A549 (cell line): ENCODE results near the gene ST8SIA4. TPM values are rescaled to one million over a fixed set of nuclear protein-coding genes. Genes with fewer than 3 reads are reported as not detected.
A peak's percentile ranks its signal among the peaks of the same experiment; 100 is the strongest.

ENCODE experiments used
- ATAC-seq, 2 experiments: fragments of 200-7000 bp in 1 of 2; fragments of >200 bp in 1 of 2; cut with Nextera tagmentation in 1 of 2; cut with Tn5 transposase in 1 of 2; 3 replicates each; pipeline versions ENCODE4 v1.8.0 to v1.9.1; 2018 to 2020; ENCODE audit warnings: mild to moderate bottlenecking in 1 of 2, moderate library complexity in 1 of 2
- CTCF ChIA-PET: fragments of 300-600 bp; sonication (Branson Sonifier 250); formaldehyde crosslinking; extraction: SDS; loops from one replicate; lab custom pipeline; 2021; ENCODE audit warnings: antibody characterized with exemption, inconsistent platforms; lab: Yijun Ruan, JAX
- POLR2A ChIA-PET: fragments of 350-600 bp; formaldehyde crosslinking; extraction: SDS; loops from one replicate; lab custom pipeline; 2021; ENCODE audit warnings: antibody characterized with exemption, inconsistent platforms; lab: Yijun Ruan, JAX
- DNase-seq, 2 experiments: peaks; one replicate each; pipeline versions ENCODE4 v3.0.0 to v3.0.0-alpha.2; 2011 to 2016; ENCODE audit warnings: low read depth in 1 of 2, low spot score in 1 of 2
- FAIRE-seq: peaks from 2 replicates; lab custom pipeline; 2011; peaks lifted over from hg19 to GRCh38; lab: Jason Lieb, UNC
- H3K27ac ChIP-seq, 2 experiments: fragments of >200 bp; sonication (Bioruptor Twin); formaldehyde crosslinking; 3 replicates each; pipeline ENCODE4 v1.5.1; 2016 to 2017
- H3K4me1 ChIP-seq: fragments of >200 bp; sonication (Bioruptor Twin); formaldehyde crosslinking; 3 replicates; pipeline ENCODE4 v1.6.1; 2016
- H3K4me2 ChIP-seq: fragments of >200 bp; sonication (Bioruptor Twin); formaldehyde crosslinking; 3 replicates; pipeline ENCODE4 v1.6.1; 2016
- H3K4me3 ChIP-seq: fragments of >200 bp; sonication (Bioruptor Twin); formaldehyde crosslinking; 3 replicates; pipeline ENCODE4 v1.5.1; 2016
- H3K9me3 ChIP-seq: fragments of >200 bp; sonication (Bioruptor Twin); formaldehyde crosslinking; 3 replicates; pipeline ENCODE4 v1.6.1; 2016
- CBX8 ChIP-seq: fragments of 200-600 bp; sonication (generic); IDR thresholded peaks from 2 replicates; pipeline ENCODE4 v1.6.1; 2016
- CEBPB ChIP-seq, 2 experiments: fragments of >200 bp in 1 of 2; sonication (Bioruptor Twin) in 1 of 2; formaldehyde crosslinking in 1 of 2; IDR thresholded peaks; 2 replicates each; pipeline ENCODE4 v1.6.1; 2012 to 2016
- CHD4 ChIP-seq: fragments of 200-600 bp; sonication (generic); IDR thresholded peaks from 2 replicates; pipeline ENCODE4 v1.6.1; 2016; ENCODE audit warnings: antibody characterized with exemption, mild to moderate bottlenecking, borderline replicate concordance
- EHMT2 ChIP-seq: fragments of 200-600 bp; sonication (generic); IDR thresholded peaks from 2 replicates; pipeline ENCODE4 v1.6.1; 2016; ENCODE audit warnings: antibody characterized with exemption, low read depth, mild to moderate bottlenecking, moderate library complexity
- FOSL2 ChIP-seq, 2 experiments: fragments of 450-650 bp in 1 of 2; fragments of >200 bp in 1 of 2; sonication (Bioruptor Twin) in 1 of 2; formaldehyde crosslinking; IDR thresholded peaks; 2 replicates each; pipeline versions ENCODE4 v1.5.0 to v1.6.1; 2016 to 2020; ENCODE audit warnings: mild to moderate bottlenecking in 1 of 2, moderate library complexity in 1 of 2
- GATA3 ChIP-seq: IDR thresholded peaks from 2 replicates; pipeline ENCODE4 v1.6.1; 2012; ENCODE audit warnings: borderline replicate concordance
- HMGXB4 ChIP-seq: fragments of 250-450 bp; sonication (Bioruptor Pico); IDR thresholded peaks from 2 replicates; pipeline ENCODE4 v1.5.0; 2021; ENCODE audit warnings: mild to moderate bottlenecking, moderate library complexity, borderline replicate concordance
- HOXA7 ChIP-seq: fragments of 250-450 bp; sonication (Bioruptor Pico); IDR thresholded peaks from 2 replicates; pipeline ENCODE4 v1.5.0; 2020; ENCODE audit warnings: mild to moderate bottlenecking, moderate library complexity
- HOXB5 ChIP-seq: fragments of 250-450 bp; sonication (Bioruptor Pico); IDR thresholded peaks from 2 replicates; pipeline ENCODE4 v1.5.0; 2020; ENCODE audit warnings: mild to moderate bottlenecking, moderate library complexity
- JUNB ChIP-seq: fragments of >200 bp; sonication (Bioruptor Twin); formaldehyde crosslinking; IDR thresholded peaks from 2 replicates; pipeline ENCODE4 v1.6.1; 2016
- MAFK ChIP-seq: fragments of 450-650 bp; IDR thresholded peaks from 2 replicates; pipeline ENCODE4 v1.6.1; 2014; ENCODE audit not compliant: partially characterized antibody
- MAZ ChIP-seq: fragments of 150-350 bp; IDR thresholded peaks from 2 replicates; pipeline ENCODE4 v1.6.1; 2014; ENCODE audit warnings: antibody characterized with exemption, low read depth, low read length, borderline replicate concordance
- MYC ChIP-seq: IDR thresholded peaks from 2 replicates; pipeline ENCODE4 v1.6.1; 2012; ENCODE audit warnings: mild to moderate bottlenecking, inconsistent platforms, low read length, improper control_type of control experiment, borderline replicate concordance
- NPAS2 ChIP-seq: fragments of 250-450 bp; sonication (Bioruptor Pico); IDR thresholded peaks from 2 replicates; pipeline ENCODE4 v1.8.0; 2022; ENCODE audit warnings: mild to moderate bottlenecking, moderate library complexity, borderline replicate concordance
- POLR2AphosphoS2 ChIP-seq: conservative IDR thresholded peaks from 2 replicates; pipeline ENCODE4 v1.6.1; 2012; ENCODE audit warnings: low read length, improper control_type of control experiment, inconsistent platforms
- RARB ChIP-seq: fragments of 250-450 bp; sonication (Bioruptor Pico); IDR thresholded peaks from 2 replicates; pipeline ENCODE4 v1.8.0; 2021; ENCODE audit warnings: mild to moderate bottlenecking, moderate library complexity
- RCOR1 ChIP-seq: fragments of 150-350 bp; IDR thresholded peaks from 2 replicates; pipeline ENCODE4 v1.6.1; 2014; ENCODE audit warnings: antibody characterized with exemption, low read length, low read depth
- RFX5 ChIP-seq: fragments of 450-650 bp; IDR thresholded peaks from 2 replicates; pipeline ENCODE4 v1.7.1; 2014; ENCODE audit warnings: antibody characterized with exemption, mild to moderate bottlenecking, moderate library complexity
- SMC3 ChIP-seq: fragments of >200 bp; sonication (Bioruptor Twin); formaldehyde crosslinking; IDR thresholded peaks from 3 replicates; pipeline ENCODE4 v1.6.1; 2018; ENCODE audit warnings: inconsistent platforms
- WGBS: methylation state at CpG from one replicate; pipeline ENCODE4 v1.1.6; 2017; ENCODE audit errors: missing lambda C conversion rate; 5-methylcytosine and 5-hydroxymethylcytosine counted together
- polyA plus RNA-seq, 4 experiments: library from polyadenylated mRNA; depleted of rRNA in 3 of 4; stranded (reverse); fragments of >200 nt; fragmentation: RNase III in 1 of 4; extraction: RNeasy Plus Mini Kit Qiagen cat#74134 plus additional on column Dnase treatment in 1 of 4; gene quantifications; 2 replicates in 3 of 4; 3 replicates in 1 of 4; pipeline ENCODE4 v1.2.3, GENCODE V29; 2011 to 2017
- TF ChIP-seq, protein P1 (sequence below): fragments of 150-350 bp; IDR thresholded peaks from 2 replicates; pipeline ENCODE4 v1.6.1; 2014; ENCODE audit warnings: low read depth, mild to moderate bottlenecking, low read length
- TF ChIP-seq, protein P2 (sequence below): fragments of >200 bp; sonication (Bioruptor Twin); formaldehyde crosslinking; IDR thresholded peaks from 3 replicates; pipeline ENCODE4 v1.5.1; 2016

The ST8SIA4 gene
- polyA plus RNA-seq, 2 of the 4 experiments (the other 2 are of a cell fraction), result 0.85 to 7.1 TPM

DNA sequence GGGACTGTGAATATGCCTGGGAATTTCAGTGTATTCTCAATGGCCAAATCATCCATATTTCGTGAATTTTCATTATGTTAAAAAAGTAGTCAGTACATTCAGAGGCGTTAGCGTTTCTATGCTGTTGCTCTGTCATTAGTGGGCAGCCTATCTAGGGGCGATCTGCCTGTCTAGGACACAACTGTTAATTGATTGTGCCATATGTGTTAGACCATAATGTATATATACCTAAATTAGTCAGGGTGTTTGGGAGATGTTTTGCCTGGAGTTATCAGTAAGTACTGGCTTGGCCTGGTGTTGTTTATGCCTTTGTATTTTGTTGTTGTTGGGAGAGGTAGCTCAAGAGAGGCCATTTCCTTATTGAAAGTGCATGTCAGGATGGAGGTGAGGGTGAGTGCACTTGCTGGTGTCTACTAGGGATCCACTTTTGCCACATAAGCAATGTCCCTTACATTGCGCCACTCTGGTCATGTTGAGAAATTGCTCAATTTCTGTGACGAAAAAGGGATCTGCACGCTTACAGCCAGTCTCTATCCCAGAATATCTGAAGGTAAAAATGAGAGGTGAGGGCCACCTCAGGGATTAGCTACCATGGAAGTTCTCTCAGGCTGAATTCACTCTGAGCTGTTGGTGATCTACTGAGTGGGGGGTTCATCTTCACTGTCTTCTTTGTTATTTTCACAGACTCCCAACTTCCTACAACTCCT is 123.3 kb downstream of the ST8SIA4 start:
- Histone ChIP-seq H3K4me3 (no peak overlapping the region), H3K4me2 (no peak overlapping the region), H3K27ac (0 out of 6 replicates have a peak overlapping the region, but pooled peaks of 1 of the 2 experiments have one; percentile 5), H3K4me1 (peaks cover 11% of the 10 kb centered on the region), H3K9me3 (no peaks in the 10 kb centered on the region)
- ChIA-PET CTCF (interaction anchor here (1.3 kb wide), 1 partner anchor 11 kb away, joined by 4 read pairs; no protein-coding TSS in a partner anchor), POLR2A (no interaction called here)
- WGBS, result 94% methylated on average over 7 of the region's 7 CpGs
- FAIRE-seq (no peak), ATAC-seq (no peak), DNase-seq (no peak)
- TF ChIP-seq CEBPB (IDR thresholded peaks at IDR 0.05), result 0 out of 4 replicates have a peak, but pooled peaks of 1 of the 2 experiments have one; percentile 30
- TF ChIP-seq SMC3, result no peak

DNA sequence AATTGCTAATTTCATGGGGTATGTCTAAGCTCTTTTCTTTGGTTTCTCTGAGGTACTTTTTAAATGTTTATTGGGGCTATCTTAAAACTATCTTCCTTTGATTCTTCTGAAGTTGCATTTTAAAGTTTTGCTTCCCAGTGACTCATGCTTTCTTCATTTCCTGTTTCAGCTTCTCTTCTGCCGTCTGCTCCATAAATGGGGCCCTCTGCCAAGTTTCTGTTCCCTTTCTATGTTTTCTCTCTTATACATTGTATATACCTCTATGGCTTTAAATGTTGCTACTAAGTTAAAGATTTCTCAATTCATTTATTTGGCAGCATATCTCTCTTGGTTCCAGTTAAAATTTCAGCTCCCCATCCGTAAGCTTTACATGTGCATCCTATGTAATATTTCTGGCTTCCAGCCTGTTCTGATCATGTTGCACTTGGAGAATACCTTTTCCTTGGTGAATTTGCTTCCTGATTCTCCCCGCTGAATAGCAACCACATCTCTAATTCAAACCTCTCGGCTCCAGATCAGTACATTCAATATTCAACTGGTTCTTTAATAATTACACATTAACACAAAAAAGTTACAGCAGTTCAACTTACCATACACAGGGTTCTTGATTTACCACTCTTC is 125.3 kb downstream of the ST8SIA4 start:
- DNase-seq (peak in 1 of 2 experiments; percentile 42), FAIRE-seq (peak; percentile 56), ATAC-seq (peak; percentile 39 to 53; a peak in 3 of 6 replicates)

GRCh38 chr5:100775533-100775855 is 127.6 kb downstream of the ST8SIA4 start:
- ATAC-seq (no peak), DNase-seq (no peak), FAIRE-seq (no peak)
- ChIA-PET POLR2A (no interaction called here), CTCF (interaction anchor here (1.1 to 2.5 kb wide), 7 partner anchors 8 to 615 kb away, joined by 3 to 15 read pairs (median 5); no protein-coding TSS in a partner anchor)
- H3K4me2 ChIP-seq, result no peak overlapping the region
- no peaks in the 10 kb centered on the region for H3K9me3 ChIP-seq
- TF ChIP-seq RFX5 (no peak), EHMT2 (no peak), MAZ (no peak)
- TF ChIP-seq, protein P1, sequence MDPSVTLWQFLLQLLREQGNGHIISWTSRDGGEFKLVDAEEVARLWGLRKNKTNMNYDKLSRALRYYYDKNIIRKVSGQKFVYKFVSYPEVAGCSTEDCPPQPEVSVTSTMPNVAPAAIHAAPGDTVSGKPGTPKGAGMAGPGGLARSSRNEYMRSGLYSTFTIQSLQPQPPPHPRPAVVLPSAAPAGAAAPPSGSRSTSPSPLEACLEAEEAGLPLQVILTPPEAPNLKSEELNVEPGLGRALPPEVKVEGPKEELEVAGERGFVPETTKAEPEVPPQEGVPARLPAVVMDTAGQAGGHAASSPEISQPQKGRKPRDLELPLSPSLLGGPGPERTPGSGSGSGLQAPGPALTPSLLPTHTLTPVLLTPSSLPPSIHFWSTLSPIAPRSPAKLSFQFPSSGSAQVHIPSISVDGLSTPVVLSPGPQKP, result no peak
- H3K4me3 ChIP-seq, result no peak overlapping the region
- H3K4me1 ChIP-seq, result peaks cover 11% of the 10 kb centered on the region
- 0 out of 6 replicates have a peak overlapping the region, but pooled peaks of 1 of the 2 experiments have one; percentile 66 for H3K27ac ChIP-seq
- 92% methylated on average over 5 of the region's 5 CpGs for WGBS

More for the DNA sequence above, 125.3 kb downstream of the ST8SIA4 start:
- ChIA-PET POLR2A (no interaction called here), CTCF (interaction anchor here (1.7 kb wide), 1 partner anchor 612 kb away, joined by 6 read pairs; no protein-coding TSS in a partner anchor)
- 0 out of 4 replicates have a peak, but pooled peaks of 1 of the 2 experiments have one; percentile 18 for TF ChIP-seq CEBPB (IDR thresholded peaks at IDR 0.05)
- no peak for TF ChIP-seq FOSL2 (IDR thresholded peaks at IDR 0.05)
- peak; percentile 72 for TF ChIP-seq FOSL2 (CRISPR knock-in tag; IDR thresholded peaks at IDR 0.05)
- TF ChIP-seq MAFK, result no peak
- TF ChIP-seq JUNB, result peak; percentile 60
- H3K4me3 ChIP-seq, result no peak overlapping the region
- 53% methylated on average over 4 of the region's 4 CpGs for WGBS
- no peaks in the 10 kb centered on the region for H3K9me3 ChIP-seq
- H3K4me1 ChIP-seq, result peaks cover 11% of the 10 kb centered on the region
- peak overlapping the region; percentile 55 to 62; a peak in 5 of 6 replicates for H3K27ac ChIP-seq
- peak overlapping the region; percentile 17 for H3K4me2 ChIP-seq

- ChIA-PET POLR2A (no interaction called here), CTCF (interaction anchor here (1.2 kb wide), 1 partner anchor 128 kb away, joined by 4 read pairs; no protein-coding TSS in a partner anchor)
- 57% methylated on average over 2 of the region's 2 CpGs for WGBS
- Histone ChIP-seq H3K4me3 (no peak overlapping the region), H3K9me3 (no peaks in the 10 kb centered on the region), H3K4me2 (no peak overlapping the region), H3K4me1 (peaks cover 6% of the 10 kb centered on the region), H3K27ac (no peak overlapping the region)
- DNase-seq, result no peak
- ATAC-seq, result peak in 1 of 2 experiments; percentile 19; a peak in 1 of 6 replicates
- FAIRE-seq, result no peak
- TF ChIP-seq CEBPB (IDR thresholded peaks at IDR 0.05) (no peak), GATA3 (no peak), POLR2AphosphoS2 (no peak), CBX8 (no peak), CHD4 (no peak), RARB (CRISPR knock-in tag) (no peak), HOXA7 (CRISPR knock-in tag) (no peak), NPAS2 (CRISPR knock-in tag) (no peak), MYC (no peak), HMGXB4 (CRISPR knock-in tag) (no peak), HOXB5 (CRISPR knock-in tag) (no peak), RCOR1 (no peak)
- TF ChIP-seq, protein P2, sequence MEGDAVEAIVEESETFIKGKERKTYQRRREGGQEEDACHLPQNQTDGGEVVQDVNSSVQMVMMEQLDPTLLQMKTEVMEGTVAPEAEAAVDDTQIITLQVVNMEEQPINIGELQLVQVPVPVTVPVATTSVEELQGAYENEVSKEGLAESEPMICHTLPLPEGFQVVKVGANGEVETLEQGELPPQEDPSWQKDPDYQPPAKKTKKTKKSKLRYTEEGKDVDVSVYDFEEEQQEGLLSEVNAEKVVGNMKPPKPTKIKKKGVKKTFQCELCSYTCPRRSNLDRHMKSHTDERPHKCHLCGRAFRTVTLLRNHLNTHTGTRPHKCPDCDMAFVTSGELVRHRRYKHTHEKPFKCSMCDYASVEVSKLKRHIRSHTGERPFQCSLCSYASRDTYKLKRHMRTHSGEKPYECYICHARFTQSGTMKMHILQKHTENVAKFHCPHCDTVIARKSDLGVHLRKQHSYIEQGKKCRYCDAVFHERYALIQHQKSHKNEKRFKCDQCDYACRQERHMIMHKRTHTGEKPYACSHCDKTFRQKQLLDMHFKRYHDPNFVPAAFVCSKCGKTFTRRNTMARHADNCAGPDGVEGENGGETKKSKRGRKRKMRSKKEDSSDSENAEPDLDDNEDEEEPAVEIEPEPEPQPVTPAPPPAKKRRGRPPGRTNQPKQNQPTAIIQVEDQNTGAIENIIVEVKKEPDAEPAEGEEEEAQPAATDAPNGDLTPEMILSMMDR, result no peak
Measured at GRCh38 chr5:100772548-100772947, 130.5 kb downstream of the ST8SIA4 start.
